GM23338 (cell line): Measurements from ENCODE around the gene FRY. TPM values are rescaled to one million over a fixed set of nuclear protein-coding genes. Genes with fewer than 3 reads are reported as not detected.

Source experiments
- ATAC-seq: fragments of 200-7000 bp; cut with Tn5 transposase; 3 replicates; pipeline ENCODE4 v1.9.1; 2020
- DNase-seq: peaks from one replicate; pipeline ENCODE4 v3.0.0-alpha.2; 2015; ENCODE audit warnings: low spot score
- H2AFZ ChIP-seq: fragments of 200-600 bp; sonication (generic); 2 replicates; pipeline ENCODE4 v1.8.0; 2016; ENCODE audit warnings: antibody characterized with exemption, mild to moderate bottlenecking, moderate library complexity
- H3F3A ChIP-seq: fragments of 200-600 bp; sonication (generic); replicated peaks from 2 replicates; pipeline ENCODE4 v1.8.0; 2017; ENCODE audit warnings: antibody characterized with exemption, mixed run types, low read depth
- H3K27ac ChIP-seq: fragments of 200-600 bp; sonication (generic); 2 replicates; pipeline ENCODE4 v1.6.1; 2016; ENCODE audit warnings: low read depth
- H3K27me3 ChIP-seq: fragments of 200-600 bp; sonication (generic); 2 replicates; pipeline ENCODE4 v1.8.0; 2016; ENCODE audit warnings: mild to moderate bottlenecking, mixed run types, moderate library complexity; ENCODE audit not compliant: insufficient read depth
- H3K36me3 ChIP-seq: fragments of 200-600 bp; sonication (generic); 2 replicates; pipeline ENCODE4 v1.8.0; 2016; ENCODE audit warnings: mild to moderate bottlenecking; ENCODE audit not compliant: insufficient read depth
- H3K4me1 ChIP-seq: fragments of 200-600 bp; sonication (generic); 2 replicates; pipeline ENCODE4 v1.8.0; 2016; ENCODE audit warnings: mild to moderate bottlenecking, moderate library complexity; ENCODE audit not compliant: insufficient read depth
- H3K4me2 ChIP-seq: fragments of 200-600 bp; sonication (generic); 2 replicates; pipeline ENCODE4 v1.7.1; 2017; ENCODE audit warnings: mixed run types
- H3K4me3 ChIP-seq: fragments of 200-600 bp; sonication (generic); 2 replicates; pipeline ENCODE4 v1.6.1; 2016; ENCODE audit warnings: mixed run types
- H3K79me2 ChIP-seq: fragments of 200-600 bp; sonication (generic); replicated peaks from 2 replicates; pipeline ENCODE4 v1.8.0; 2017; ENCODE audit warnings: mild to moderate bottlenecking; ENCODE audit not compliant: insufficient read depth
- H3K9me2 ChIP-seq: fragments of 200-600 bp; sonication (generic); 2 replicates; pipeline ENCODE4 v1.8.0; 2017; ENCODE audit not compliant: insufficient read depth
- H4K20me1 ChIP-seq: fragments of 200-600 bp; sonication (generic); replicated peaks from 2 replicates; pipeline ENCODE4 v1.8.0; 2017; ENCODE audit warnings: mild to moderate bottlenecking; ENCODE audit not compliant: insufficient read depth
- H3K27ac Mint-ChIP-seq: 2 replicates; pipeline ENCODE4 v1.8.0; 2020; ENCODE audit warnings: inconsistent platforms, mild to moderate bottlenecking, moderate library complexity, mixed read lengths
- H3K27me3 Mint-ChIP-seq: 3 replicates; pipeline ENCODE4 v1.8.0; 2022; ENCODE audit warnings: low read depth, mild to moderate bottlenecking, moderate library complexity, mixed read lengths, inconsistent platforms; ENCODE audit not compliant: insufficient read depth, poor library complexity
- H3K36me3 Mint-ChIP-seq: 3 replicates; pipeline ENCODE4 v1.8.0; 2021; ENCODE audit warnings: low read depth, mild to moderate bottlenecking, inconsistent platforms, moderate library complexity, mixed read lengths
- H3K4me1 Mint-ChIP-seq: 3 replicates; pipeline ENCODE4 v1.8.0; 2020; ENCODE audit warnings: mild to moderate bottlenecking, inconsistent platforms, mixed read lengths
- H3K4me3 Mint-ChIP-seq: 3 replicates; pipeline ENCODE4 v1.8.0; 2021; ENCODE audit warnings: moderate library complexity, mild to moderate bottlenecking, inconsistent platforms, mixed read lengths
- H3K9me3 Mint-ChIP-seq: 3 replicates; pipeline ENCODE4 v1.8.0; 2020; ENCODE audit warnings: moderate library complexity, mild to moderate bottlenecking, inconsistent platforms, mixed read lengths
- EZH2phosphoT487 ChIP-seq: fragments of 200-600 bp; sonication (generic); IDR thresholded peaks from one replicate; pipeline ENCODE4 v1.8.1; 2018; ENCODE audit warnings: antibody characterized with exemption; ENCODE audit not compliant: unreplicated experiment
- JUNB ChIP-seq: IDR thresholded peaks from one replicate; pipeline ENCODE4 v1.6.1; 2016; ENCODE audit warnings: antibody characterized with exemption; ENCODE audit not compliant: unreplicated experiment
- NANOG ChIP-seq: IDR thresholded peaks from 2 replicates; pipeline ENCODE4 v1.6.1; 2016; ENCODE audit warnings: antibody characterized with exemption, borderline replicate concordance
- POLR2AphosphoS5 ChIP-seq: IDR thresholded peaks from 2 replicates; pipeline ENCODE4 v1.6.1; 2016; ENCODE audit warnings: antibody characterized with exemption, low read depth
- STAT1 ChIP-seq: IDR thresholded peaks from one replicate; pipeline ENCODE4 v1.6.1; 2016; ENCODE audit warnings: antibody characterized with exemption; ENCODE audit not compliant: unreplicated experiment
- ZNF114 ChIP-seq: fragments of 250-450 bp; sonication (Bioruptor Pico); IDR thresholded peaks from 2 replicates; pipeline ENCODE4 v1.5.0; 2020; ENCODE audit warnings: mild to moderate bottlenecking, moderate library complexity
- ZNF331 ChIP-seq: fragments of 250-450 bp; sonication (Bioruptor Pico); IDR thresholded peaks from 2 replicates; pipeline ENCODE4 v1.5.0; 2020; ENCODE audit warnings: low read depth, mild to moderate bottlenecking, moderate library complexity
- polyA plus RNA-seq: library from polyadenylated mRNA; unstranded; fragments of >200 nt; fragmentation: Nextera tagmentation; extraction: Ambion mirVana; gene quantifications from 2 replicates; pipeline ENCODE4 v1.2.1, GENCODE V29; 2016
- total RNA-seq: library from RNA; depleted of rRNA; stranded (reverse); fragments of >200 nt; shearing (Covaris generic); gene quantifications from 2 replicates; pipeline ENCODE4 v1.2.3, GENCODE V29; 2014
- TF ChIP-seq, protein P1 (sequence below): fragments of 250-450 bp; sonication (Bioruptor Pico); IDR thresholded peaks from 2 replicates; pipeline ENCODE4 v1.5.0; 2020; ENCODE audit warnings: mild to moderate bottlenecking, moderate library complexity
- TF ChIP-seq, protein P2 (sequence below), 2 experiments: fragments of 200-600 bp in 1 of 2; sonication (generic) in 1 of 2; conservative IDR thresholded peaks; 2 replicates each; pipeline versions ENCODE4 v1.5.1 to v1.6.1; 2016 to 2017; ENCODE audit warnings: antibody characterized with exemption in 2 of 2, low read depth in 2 of 2, mild to moderate bottlenecking in 2 of 2, moderate library complexity in 1 of 2
- TF ChIP-seq, protein P3 (sequence below): IDR thresholded peaks from 2 replicates; pipeline ENCODE4 v1.6.1; 2016; ENCODE audit warnings: antibody characterized with exemption

FRY gene
- total and polyA plus RNA-seq, 2 experiments from 2014 or later = 2.4 to 10.1 TPM

DNA sequence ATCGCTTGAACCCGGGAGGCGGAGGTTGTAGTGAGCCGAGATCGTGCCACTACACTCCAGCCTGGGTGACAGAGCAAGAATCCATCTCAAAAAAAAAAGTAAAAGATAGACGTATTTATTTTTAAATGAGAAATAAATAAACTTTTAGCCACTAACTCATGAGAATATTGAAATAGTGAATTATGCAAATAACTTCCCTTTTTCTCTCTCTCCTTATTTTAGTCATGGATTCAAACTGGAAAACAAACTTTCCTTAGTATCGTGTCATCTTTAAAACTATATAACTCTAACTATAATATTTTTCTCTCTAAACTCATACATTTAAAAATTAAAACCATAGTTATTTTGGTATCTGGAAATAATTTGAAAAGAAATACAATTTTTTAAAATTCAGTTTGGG is 96.1 kb downstream of the FRY start:
- peaks cover 8% of the 10 kb centered on the region for H3K36me3 Mint-ChIP-seq

DNA sequence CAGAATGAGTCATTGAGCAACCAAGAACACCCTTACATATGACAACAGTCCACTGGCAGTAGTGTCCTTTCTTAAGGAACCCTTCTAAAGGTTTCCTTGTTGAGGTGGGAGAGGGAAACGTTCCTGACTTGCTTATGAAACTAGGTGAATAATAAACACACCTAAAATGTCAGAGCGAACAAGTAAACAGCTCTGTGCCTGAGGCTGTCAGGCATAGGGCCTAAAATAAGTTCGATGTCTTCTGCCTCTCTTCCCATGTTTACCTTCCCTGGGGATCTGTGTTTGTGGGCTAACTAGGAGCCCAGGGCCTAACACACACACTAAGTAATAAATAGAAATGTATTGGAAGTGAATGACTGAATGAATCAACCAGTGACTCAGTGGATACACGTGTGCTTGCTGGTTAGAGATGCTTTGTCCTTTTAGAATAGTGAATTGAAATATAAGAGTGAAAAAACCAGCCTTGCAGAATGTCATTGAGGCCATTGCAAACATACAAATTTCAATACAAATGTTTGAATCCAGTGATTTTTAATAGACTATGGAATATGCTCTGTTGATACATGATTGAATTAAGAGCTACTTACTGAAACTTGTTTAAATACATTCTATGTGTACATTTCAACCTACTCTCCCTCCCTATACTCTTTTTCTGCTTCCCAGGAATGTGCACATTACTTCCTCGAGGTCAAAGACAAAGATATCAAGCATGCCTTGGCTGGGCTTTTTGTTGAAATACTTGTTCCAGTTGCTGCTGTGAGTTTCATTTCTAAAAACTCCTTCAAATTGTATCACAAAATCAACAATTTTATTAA is 102.9 kb downstream of the FRY start:
- Histone ChIP-seq H4K20me1 (no peaks in the 10 kb centered on the region), H3K36me3 (no peaks in the 10 kb centered on the region), H3K27ac (no peak overlapping the region), H3K79me2 (no peaks in the 10 kb centered on the region), H3F3A (no peaks in the 10 kb centered on the region), H3K4me3 (no peak overlapping the region), H2AFZ (no peak overlapping the region), H3K27me3 (no peaks in the 10 kb centered on the region), H3K4me1 (no peaks in the 10 kb centered on the region), H3K9me2 (no peaks in the 10 kb centered on the region), H3K4me2 (no peak overlapping the region)
- DNase-seq (no peak), ATAC-seq (no peak)
- Mint-ChIP-seq H3K4me1 (no peaks in the 10 kb centered on the region), H3K4me3 (no peak overlapping the region), H3K36me3 (no peaks in the 10 kb centered on the region), H3K27ac (no peak overlapping the region), H3K27me3 (peaks cover 2% of the 10 kb centered on the region), H3K9me3 (no peaks in the 10 kb centered on the region)
- TF ChIP-seq POLR2AphosphoS5 (no peak), STAT1 (no peak), ZNF114 (CRISPR knock-in tag) (no peak), ZNF331 (CRISPR knock-in tag) (no peak), NANOG (no peak), EZH2phosphoT487 (no peak)
- TF ChIP-seq, protein P1, sequence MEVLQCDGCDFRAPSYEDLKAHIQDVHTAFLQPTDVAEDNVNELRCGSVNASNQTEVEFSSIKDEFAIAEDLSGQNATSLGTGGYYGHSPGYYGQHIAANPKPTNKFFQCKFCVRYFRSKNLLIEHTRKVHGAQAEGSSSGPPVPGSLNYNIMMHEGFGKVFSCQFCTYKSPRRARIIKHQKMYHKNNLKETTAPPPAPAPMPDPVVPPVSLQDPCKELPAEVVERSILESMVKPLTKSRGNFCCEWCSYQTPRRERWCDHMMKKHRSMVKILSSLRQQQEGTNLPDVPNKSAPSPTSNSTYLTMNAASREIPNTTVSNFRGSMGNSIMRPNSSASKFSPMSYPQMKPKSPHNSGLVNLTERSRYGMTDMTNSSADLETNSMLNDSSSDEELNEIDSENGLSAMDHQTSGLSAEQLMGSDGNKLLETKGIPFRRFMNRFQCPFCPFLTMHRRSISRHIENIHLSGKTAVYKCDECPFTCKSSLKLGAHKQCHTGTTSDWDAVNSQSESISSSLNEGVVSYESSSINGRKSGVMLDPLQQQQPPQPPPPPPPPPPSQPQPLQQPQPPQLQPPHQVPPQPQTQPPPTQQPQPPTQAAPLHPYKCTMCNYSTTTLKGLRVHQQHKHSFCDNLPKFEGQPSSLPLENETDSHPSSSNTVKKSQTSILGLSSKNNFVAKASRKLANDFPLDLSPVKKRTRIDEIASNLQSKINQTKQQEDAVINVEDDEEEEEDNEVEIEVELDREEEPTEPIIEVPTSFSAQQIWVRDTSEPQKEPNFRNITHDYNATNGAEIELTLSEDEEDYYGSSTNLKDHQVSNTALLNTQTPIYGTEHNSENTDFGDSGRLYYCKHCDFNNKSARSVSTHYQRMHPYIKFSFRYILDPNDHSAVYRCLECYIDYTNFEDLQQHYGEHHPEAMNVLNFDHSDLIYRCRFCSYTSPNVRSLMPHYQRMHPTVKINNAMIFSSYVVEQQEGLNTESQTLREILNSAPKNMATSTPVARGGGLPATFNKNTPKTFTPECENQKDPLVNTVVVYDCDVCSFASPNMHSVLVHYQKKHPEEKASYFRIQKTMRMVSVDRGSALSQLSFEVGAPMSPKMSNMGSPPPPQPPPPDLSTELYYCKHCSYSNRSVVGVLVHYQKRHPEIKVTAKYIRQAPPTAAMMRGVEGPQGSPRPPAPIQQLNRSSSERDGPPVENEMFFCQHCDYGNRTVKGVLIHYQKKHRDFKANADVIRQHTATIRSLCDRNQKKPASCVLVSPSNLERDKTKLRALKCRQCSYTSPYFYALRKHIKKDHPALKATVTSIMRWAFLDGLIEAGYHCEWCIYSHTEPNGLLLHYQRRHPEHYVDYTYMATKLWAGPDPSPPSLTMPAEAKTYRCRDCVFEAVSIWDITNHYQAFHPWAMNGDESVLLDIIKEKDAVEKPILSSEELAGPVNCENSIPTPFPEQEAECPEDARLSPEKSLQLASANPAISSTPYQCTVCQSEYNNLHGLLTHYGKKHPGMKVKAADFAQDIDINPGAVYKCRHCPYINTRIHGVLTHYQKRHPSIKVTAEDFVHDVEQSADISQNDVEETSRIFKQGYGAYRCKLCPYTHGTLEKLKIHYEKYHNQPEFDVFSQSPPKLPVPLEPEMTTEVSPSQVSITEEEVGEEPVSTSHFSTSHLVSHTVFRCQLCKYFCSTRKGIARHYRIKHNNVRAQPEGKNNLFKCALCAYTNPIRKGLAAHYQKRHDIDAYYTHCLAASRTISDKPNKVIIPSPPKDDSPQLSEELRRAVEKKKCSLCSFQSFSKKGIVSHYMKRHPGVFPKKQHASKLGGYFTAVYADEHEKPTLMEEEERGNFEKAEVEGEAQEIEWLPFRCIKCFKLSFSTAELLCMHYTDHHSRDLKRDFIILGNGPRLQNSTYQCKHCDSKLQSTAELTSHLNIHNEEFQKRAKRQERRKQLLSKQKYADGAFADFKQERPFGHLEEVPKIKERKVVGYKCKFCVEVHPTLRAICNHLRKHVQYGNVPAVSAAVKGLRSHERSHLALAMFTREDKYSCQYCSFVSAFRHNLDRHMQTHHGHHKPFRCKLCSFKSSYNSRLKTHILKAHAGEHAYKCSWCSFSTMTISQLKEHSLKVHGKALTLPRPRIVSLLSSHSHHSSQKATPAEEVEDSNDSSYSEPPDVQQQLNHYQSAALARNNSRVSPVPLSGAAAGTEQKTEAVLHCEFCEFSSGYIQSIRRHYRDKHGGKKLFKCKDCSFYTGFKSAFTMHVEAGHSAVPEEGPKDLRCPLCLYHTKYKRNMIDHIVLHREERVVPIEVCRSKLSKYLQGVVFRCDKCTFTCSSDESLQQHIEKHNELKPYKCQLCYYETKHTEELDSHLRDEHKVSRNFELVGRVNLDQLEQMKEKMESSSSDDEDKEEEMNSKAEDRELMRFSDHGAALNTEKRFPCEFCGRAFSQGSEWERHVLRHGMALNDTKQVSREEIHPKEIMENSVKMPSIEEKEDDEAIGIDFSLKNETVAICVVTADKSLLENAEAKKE (CRISPR knock-in tag) = no peak
- TF ChIP-seq, protein P2, sequence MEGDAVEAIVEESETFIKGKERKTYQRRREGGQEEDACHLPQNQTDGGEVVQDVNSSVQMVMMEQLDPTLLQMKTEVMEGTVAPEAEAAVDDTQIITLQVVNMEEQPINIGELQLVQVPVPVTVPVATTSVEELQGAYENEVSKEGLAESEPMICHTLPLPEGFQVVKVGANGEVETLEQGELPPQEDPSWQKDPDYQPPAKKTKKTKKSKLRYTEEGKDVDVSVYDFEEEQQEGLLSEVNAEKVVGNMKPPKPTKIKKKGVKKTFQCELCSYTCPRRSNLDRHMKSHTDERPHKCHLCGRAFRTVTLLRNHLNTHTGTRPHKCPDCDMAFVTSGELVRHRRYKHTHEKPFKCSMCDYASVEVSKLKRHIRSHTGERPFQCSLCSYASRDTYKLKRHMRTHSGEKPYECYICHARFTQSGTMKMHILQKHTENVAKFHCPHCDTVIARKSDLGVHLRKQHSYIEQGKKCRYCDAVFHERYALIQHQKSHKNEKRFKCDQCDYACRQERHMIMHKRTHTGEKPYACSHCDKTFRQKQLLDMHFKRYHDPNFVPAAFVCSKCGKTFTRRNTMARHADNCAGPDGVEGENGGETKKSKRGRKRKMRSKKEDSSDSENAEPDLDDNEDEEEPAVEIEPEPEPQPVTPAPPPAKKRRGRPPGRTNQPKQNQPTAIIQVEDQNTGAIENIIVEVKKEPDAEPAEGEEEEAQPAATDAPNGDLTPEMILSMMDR (conservative IDR thresholded peaks at IDR 0.05; ENCODE audit: low read depth in 2 of 2) = no peak

More for the DNA sequence above, 96.1 kb downstream of the FRY start:
- Histone ChIP-seq H3F3A (no peaks in the 10 kb centered on the region), H3K4me3 (no peak overlapping the region), H3K9me2 (no peaks in the 10 kb centered on the region; the same call in 1 of the 2 replicates), H3K79me2 (no peaks in the 10 kb centered on the region), H3K36me3 (no peaks in the 10 kb centered on the region), H3K4me2 (no peak overlapping the region), H3K27me3 (no peaks in the 10 kb centered on the region), H4K20me1 (no peaks in the 10 kb centered on the region), H3K4me1 (no peaks in the 10 kb centered on the region), H2AFZ (no peak overlapping the region), H3K27ac (no peak overlapping the region)
- H3K9me3 Mint-ChIP-seq = peaks cover 8% of the 10 kb centered on the region; the same call in 2 of the 3 replicates
- no peak for DNase-seq
- no peak overlapping the region for H3K27ac Mint-ChIP-seq
- TF ChIP-seq ZNF331 (CRISPR knock-in tag) = no peak
- no peak for TF ChIP-seq EZH2phosphoT487
- no peak for TF ChIP-seq JUNB
- TF ChIP-seq, protein P3, sequence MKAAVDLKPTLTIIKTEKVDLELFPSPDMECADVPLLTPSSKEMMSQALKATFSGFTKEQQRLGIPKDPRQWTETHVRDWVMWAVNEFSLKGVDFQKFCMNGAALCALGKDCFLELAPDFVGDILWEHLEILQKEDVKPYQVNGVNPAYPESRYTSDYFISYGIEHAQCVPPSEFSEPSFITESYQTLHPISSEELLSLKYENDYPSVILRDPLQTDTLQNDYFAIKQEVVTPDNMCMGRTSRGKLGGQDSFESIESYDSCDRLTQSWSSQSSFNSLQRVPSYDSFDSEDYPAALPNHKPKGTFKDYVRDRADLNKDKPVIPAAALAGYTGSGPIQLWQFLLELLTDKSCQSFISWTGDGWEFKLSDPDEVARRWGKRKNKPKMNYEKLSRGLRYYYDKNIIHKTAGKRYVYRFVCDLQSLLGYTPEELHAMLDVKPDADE = no peak
- TF ChIP-seq STAT1 = no peak
- H3K4me3 Mint-ChIP-seq = no peak overlapping the region
- no peak for ATAC-seq
- no peaks in the 10 kb centered on the region for H3K27me3 Mint-ChIP-seq
- no peaks in the 10 kb centered on the region for H3K4me1 Mint-ChIP-seq
